HCT116 (cell line): ENCODE data around the gene KRT78. TPM values are rescaled to one million over a fixed set of nuclear protein-coding genes. Genes with fewer than 3 reads are reported as not detected.

Experiments
- ATAC-seq: fragments of 200-7000 bp; cut with Tn5 transposase; 2 replicates; pipeline ENCODE4 v1.9.1; 2020; ENCODE audit warnings: mild to moderate bottlenecking, moderate library complexity
- BruUV-seq: library from RNA; stranded (reverse); fragments of 400-500 nt; replicated peaks from 2 replicates; lab custom pipeline; 2021; lab: Mats Ljungman, UMichigan
- CTCF ChIA-PET: fragments of 300-600 bp; sonication (Branson Sonifier 250); formaldehyde crosslinking; loops from one replicate; lab custom pipeline; 2021; ENCODE audit warnings: antibody characterized with exemption; lab: Charles Lee
- POLR2A ChIA-PET: fragments of 300-600, 350-600 bp; sonication (Branson Sonifier 250); formaldehyde crosslinking; loops from one replicate; lab custom pipeline; 2021; ENCODE audit warnings: antibody characterized with exemption; lab: Charles Lee
- RAD21 ChIA-PET, 2 experiments: fragments of 300-600 bp; sonication (Branson Sonifier 250); formaldehyde crosslinking; loops; one replicate each; lab custom pipeline; 2023; ENCODE audit warnings: low total read pairs in 2 of 2; ENCODE audit not compliant: uncharacterized antibody in 2 of 2, unreplicated experiment in 2 of 2, low non-redundant PET in 1 of 2; lab: Charles Lee
- DNase-seq: peaks from one replicate; pipeline ENCODE4 v3.0.0-alpha.2; 2010; ENCODE audit warnings: low read depth, low spot score
- H2AFZ ChIP-seq: fragments of 200-600 bp; shearing (Covaris generic), sonication (generic); 2 replicates; pipeline ENCODE4 v1.6.1; 2017; ENCODE audit warnings: low read depth, mixed run types, mixed read lengths, antibody characterized with exemption, low read length; ENCODE audit not compliant: poor library complexity, severe bottlenecking
- H3K27ac ChIP-seq: 2 replicates; pipeline ENCODE4 v1.5.1; 2012; ENCODE audit warnings: low read depth, low read length
- H3K27me3 ChIP-seq: fragments of 200-600 bp; sonication (generic); 2 replicates; pipeline ENCODE4 v1.6.1; 2016; ENCODE audit warnings: mixed run types, low read length, mixed read lengths; ENCODE audit not compliant: insufficient read depth
- H3K36me3 ChIP-seq, 2 experiments: fragments of 200-500 bp in 1 of 2; fragments of 200-600 bp in 1 of 2; sonication (Bioruptor generic) in 1 of 2; sonication (generic) in 1 of 2; 2 replicates each; pipeline versions ENCODE4 v1.5.1 to v1.6.1; 2014 to 2016; ENCODE audit warnings: low read length in 2 of 2, inconsistent platforms in 1 of 2, mixed read lengths in 1 of 2, mixed run types in 1 of 2; ENCODE audit not compliant: insufficient read depth in 2 of 2, control insufficient read depth in 1 of 2
- H3K4me1 ChIP-seq, 2 experiments: fragments of 200-600 bp in 1 of 2; sonication (generic) in 1 of 2; 2 replicates each; pipeline versions ENCODE4 v1.5.1 to v1.6.1; 2012 to 2017; ENCODE audit warnings: low read length in 2 of 2, inconsistent platforms in 1 of 2, mild to moderate bottlenecking in 1 of 2, mixed read lengths in 1 of 2, mixed run types in 1 of 2, moderate library complexity in 1 of 2; ENCODE audit not compliant: insufficient read depth in 2 of 2, control insufficient read depth in 1 of 2
- H3K4me2 ChIP-seq: fragments of 200-600 bp; sonication (generic); 2 replicates; pipeline ENCODE4 v1.6.1; 2017; ENCODE audit warnings: mixed run types, low read length, mixed read lengths
- H3K4me3 ChIP-seq, 2 experiments: fragments of 200-600 bp in 1 of 2; sonication (generic) in 1 of 2; replicated peaks in 1 of 2; 2 replicates each; pipeline ENCODE4 v1.5.1; 2011 to 2016; ENCODE audit warnings: low read length in 2 of 2, control low read depth in 1 of 2, low read depth in 1 of 2, mild to moderate bottlenecking in 1 of 2, mixed read lengths in 1 of 2, mixed run types in 1 of 2
- H3K79me2 ChIP-seq: fragments of 200-600 bp; sonication (generic); 2 replicates; pipeline ENCODE4 v1.6.1; 2017; ENCODE audit warnings: mild to moderate bottlenecking, mixed run types, low read length, moderate library complexity, mixed read lengths; ENCODE audit not compliant: insufficient read depth
- H3K9ac ChIP-seq: fragments of 200-600 bp; sonication (generic); 2 replicates; pipeline ENCODE4 v1.6.1; 2016; ENCODE audit warnings: low read length, mixed read lengths
- H3K9me2 ChIP-seq: fragments of 200-600 bp; sonication (generic), shearing (Covaris generic); 2 replicates; pipeline ENCODE4 v1.6.1; 2017; ENCODE audit warnings: mixed run types, mild to moderate bottlenecking, moderate library complexity; ENCODE audit not compliant: insufficient read depth
- H3K9me3 ChIP-seq, 2 experiments: fragments of 200-500 bp in 1 of 2; fragments of 200-600 bp in 1 of 2; sonication (Bioruptor generic) in 1 of 2; sonication (generic) in 1 of 2; 2 replicates each; pipeline ENCODE4 v1.6.1; 2014 to 2017; ENCODE audit warnings: low read length in 2 of 2, mixed read lengths in 2 of 2, inconsistent platforms in 1 of 2, low read depth in 1 of 2, mild to moderate bottlenecking in 1 of 2, mixed run types in 1 of 2, moderate library complexity in 1 of 2; ENCODE audit not compliant: control insufficient read depth in 1 of 2, insufficient read depth in 1 of 2
- H4K20me1 ChIP-seq: fragments of 200-600 bp; sonication (generic), shearing (Covaris generic); 2 replicates; pipeline ENCODE4 v1.6.1; 2017; ENCODE audit warnings: mixed run types, mild to moderate bottlenecking, moderate library complexity; ENCODE audit not compliant: insufficient read depth
- CEBPB ChIP-seq: IDR thresholded peaks from 2 replicates; pipeline ENCODE4 v1.6.1; 2012; ENCODE audit warnings: low read depth
- FOSL1 ChIP-seq: IDR thresholded peaks from 2 replicates; pipeline ENCODE4 v1.6.1; 2012; ENCODE audit warnings: low read depth
- MAX ChIP-seq: IDR thresholded peaks from 2 replicates; pipeline ENCODE4 v1.6.1; 2012
- POLR2A ChIP-seq: IDR thresholded peaks from 2 replicates; pipeline ENCODE4 v1.7.0; 2011; ENCODE audit warnings: borderline replicate concordance; ENCODE audit not compliant: insufficient read depth, insufficient read length; ENCODE audit errors: extremely low read depth
- SP1 ChIP-seq: IDR thresholded peaks from 2 replicates; pipeline ENCODE4 v1.6.1; 2012; ENCODE audit warnings: low read depth
- SRF ChIP-seq: IDR thresholded peaks from 2 replicates; pipeline ENCODE4 v1.6.1; 2012; ENCODE audit warnings: low read depth
- ZBTB33 ChIP-seq: IDR thresholded peaks from 2 replicates; pipeline ENCODE4 v1.6.1; 2011; ENCODE audit warnings: mild to moderate bottlenecking, low read length, moderate library complexity; ENCODE audit not compliant: insufficient replicate concordance; ENCODE audit errors: extremely low read depth
- intact Hi-C: fragments of 100-400 bp; cut with micrococcal nuclease; formaldehyde crosslinking; loops from 2 replicates; pipeline ENCODE4 v1.10.0; 2022
- total RNA-seq: library from RNA; stranded (reverse); gene quantifications from one replicate; pipeline ENCODE4 v1.2.1, GENCODE V29; 2021; ENCODE audit not compliant: unreplicated experiment
- TF ChIP-seq, protein P1 (sequence below): IDR thresholded peaks from 2 replicates; pipeline ENCODE4 v1.6.1; 2012
- TF ChIP-seq, protein P2 (sequence below): IDR thresholded peaks from 2 replicates; pipeline ENCODE4 v1.6.1; 2012; ENCODE audit warnings: low read depth

Gene KRT78
- total RNA-seq, 1 experiment from 2014 or later, result not detected

GRCh38 chr12:52836491-52837412, 12.0 kb downstream of the KRT78 start:
- Histone ChIP-seq H4K20me1 (no peaks in the 10 kb centered on the region), H3K4me1 (peaks cover 0 to 18% of the 10 kb centered on the region in 2 experiments; a peak in 2 of 4 replicates), H3K9me3 (no peaks in the 10 kb centered on the region), H3K4me2 (0 out of 2 replicates have a peak overlapping the region, but pooled peaks have one; percentile 3), H3K36me3 (no peaks in the 10 kb centered on the region), H3K27ac (no peak overlapping the region), H3K27me3 (peaks cover 7% of the 10 kb centered on the region; the same call in 1 of the 2 replicates), H3K4me3 (no peak overlapping the region), H3K9me2 (no peaks in the 10 kb centered on the region), H3K79me2 (no peaks in the 10 kb centered on the region), H2AFZ (no peak overlapping the region), H3K9ac (no peak overlapping the region)
- POLR2A ChIA-PET, result no interaction called here
- RAD21 ChIA-PET, result no interaction called here
- CTCF ChIA-PET, result no interaction called here
- intact Hi-C loops, result no loop called here
- DNase-seq, result no peak
- TF ChIP-seq CEBPB (no peak), SRF (no peak), FOSL1 (no peak)
- TF ChIP-seq, all 23 proteins: peak for 0
- no peak for ATAC-seq
- BruUV-seq, result no TSS peak

DNA sequence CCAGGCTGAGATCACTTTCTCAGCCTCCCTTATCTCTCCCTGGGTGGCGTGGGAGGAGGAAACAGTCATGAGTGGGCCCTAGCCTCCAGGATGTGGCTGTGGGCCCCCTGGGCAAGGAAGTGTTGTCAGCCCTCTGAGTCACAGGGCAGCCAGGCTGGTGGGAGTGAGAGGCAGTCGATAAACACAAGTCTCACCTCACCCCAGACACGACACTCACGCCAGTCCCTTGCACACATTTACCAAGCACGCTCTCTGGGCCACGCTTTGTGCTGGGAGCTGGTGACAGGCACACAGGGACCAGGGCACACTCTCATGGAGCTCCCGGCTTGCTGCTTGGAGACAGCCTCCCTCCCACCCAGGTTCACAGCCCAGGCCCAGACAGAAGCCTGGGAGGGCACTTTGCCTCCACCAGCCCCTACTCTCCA, 12.7 kb downstream of the KRT78 start:
- peaks cover 0 to 18% of the 10 kb centered on the region in 2 experiments; a peak in 2 of 4 replicates for H3K4me1 ChIP-seq
- H3K4me3 ChIP-seq, result no peak overlapping the region
- H3K27me3 ChIP-seq, result 0 out of 2 replicates have a peak, but pooled peaks cover 5% of the 10 kb centered on the region
- no peak overlapping the region for H3K9ac ChIP-seq
- POLR2A ChIA-PET, result no interaction called here
- H3K27ac ChIP-seq, result no peak overlapping the region
- no peaks in the 10 kb centered on the region for H3K36me3 ChIP-seq
- no peak for ATAC-seq
- DNase-seq, result no peak
- H3K79me2 ChIP-seq, result no peaks in the 10 kb centered on the region
- TF ChIP-seq POLR2A (no peak), ZBTB33 (no peak), FOSL1 (no peak), SP1 (no peak), MAX (no peak)
- TF ChIP-seq, protein P1, sequence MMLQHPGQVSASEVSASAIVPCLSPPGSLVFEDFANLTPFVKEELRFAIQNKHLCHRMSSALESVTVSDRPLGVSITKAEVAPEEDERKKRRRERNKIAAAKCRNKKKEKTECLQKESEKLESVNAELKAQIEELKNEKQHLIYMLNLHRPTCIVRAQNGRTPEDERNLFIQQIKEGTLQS, result no peak
- TF ChIP-seq, protein P2, sequence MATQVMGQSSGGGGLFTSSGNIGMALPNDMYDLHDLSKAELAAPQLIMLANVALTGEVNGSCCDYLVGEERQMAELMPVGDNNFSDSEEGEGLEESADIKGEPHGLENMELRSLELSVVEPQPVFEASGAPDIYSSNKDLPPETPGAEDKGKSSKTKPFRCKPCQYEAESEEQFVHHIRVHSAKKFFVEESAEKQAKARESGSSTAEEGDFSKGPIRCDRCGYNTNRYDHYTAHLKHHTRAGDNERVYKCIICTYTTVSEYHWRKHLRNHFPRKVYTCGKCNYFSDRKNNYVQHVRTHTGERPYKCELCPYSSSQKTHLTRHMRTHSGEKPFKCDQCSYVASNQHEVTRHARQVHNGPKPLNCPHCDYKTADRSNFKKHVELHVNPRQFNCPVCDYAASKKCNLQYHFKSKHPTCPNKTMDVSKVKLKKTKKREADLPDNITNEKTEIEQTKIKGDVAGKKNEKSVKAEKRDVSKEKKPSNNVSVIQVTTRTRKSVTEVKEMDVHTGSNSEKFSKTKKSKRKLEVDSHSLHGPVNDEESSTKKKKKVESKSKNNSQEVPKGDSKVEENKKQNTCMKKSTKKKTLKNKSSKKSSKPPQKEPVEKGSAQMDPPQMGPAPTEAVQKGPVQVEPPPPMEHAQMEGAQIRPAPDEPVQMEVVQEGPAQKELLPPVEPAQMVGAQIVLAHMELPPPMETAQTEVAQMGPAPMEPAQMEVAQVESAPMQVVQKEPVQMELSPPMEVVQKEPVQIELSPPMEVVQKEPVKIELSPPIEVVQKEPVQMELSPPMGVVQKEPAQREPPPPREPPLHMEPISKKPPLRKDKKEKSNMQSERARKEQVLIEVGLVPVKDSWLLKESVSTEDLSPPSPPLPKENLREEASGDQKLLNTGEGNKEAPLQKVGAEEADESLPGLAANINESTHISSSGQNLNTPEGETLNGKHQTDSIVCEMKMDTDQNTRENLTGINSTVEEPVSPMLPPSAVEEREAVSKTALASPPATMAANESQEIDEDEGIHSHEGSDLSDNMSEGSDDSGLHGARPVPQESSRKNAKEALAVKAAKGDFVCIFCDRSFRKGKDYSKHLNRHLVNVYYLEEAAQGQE, result no peak
- no TSS peak for BruUV-seq
- H3K4me2 ChIP-seq, result no peak overlapping the region
- no peak overlapping the region for H2AFZ ChIP-seq
- H3K9me2 ChIP-seq, result no peaks in the 10 kb centered on the region
- RAD21 ChIA-PET, result no interaction called here
- H3K9me3 ChIP-seq, result no peaks in the 10 kb centered on the region
- intact Hi-C loops, result no loop called here
- no peaks in the 10 kb centered on the region for H4K20me1 ChIP-seq
- CTCF ChIA-PET, result no interaction called here
